ENCODE results near the gene ANKRD2.
A peak's percentile ranks its signal among the peaks of the same experiment; 100 is the strongest.

Gene ANKRD2

GRCh38 chr10:97543025-97543546, 29.5 kb upstream of the ANKRD2 start:
- Histone ChIP-seq H3K4me3 (ENCODE audit: low read depth, low read length) (no peak overlapping the region), H2AFZ (ENCODE audit: insufficient read depth, low read length, poor library complexity) (no peak overlapping the region), H2BK12ac (ENCODE audit: low read length) (peak overlapping the region; percentile 91), H3K4me1 (ENCODE audit: control insufficient read depth in 1 of 2, insufficient read depth in 2 of 2, low read length in 2 of 2) (peaks cover 45% of the 10 kb centered on the region in 2 experiments), H3K4ac (ENCODE audit: low read depth, low read length) (peak overlapping the region; percentile 72), H3K23ac (ENCODE audit: low read length) (no peak overlapping the region), H3K9ac (ENCODE audit: low read length) (no peak overlapping the region), H2AK5ac (ENCODE audit: low read length) (peak overlapping the region; percentile 13), H3K4me2 (ENCODE audit: low read length) (peak overlapping the region; percentile 13), H4K8ac (ENCODE audit: low read depth, low read length) (peak overlapping the region; percentile 86), H3K27ac (ENCODE audit: low read depth, low read length) (peak overlapping the region; percentile 98), H3K9me3 (ENCODE audit: insufficient read depth, low read depth, low read length) (no peaks in the 10 kb centered on the region), H3K18ac (ENCODE audit: low read length) (peak overlapping the region; percentile 86), H3K14ac (ENCODE audit: low read length) (peak overlapping the region; percentile 68), H3K27me3 (ENCODE audit: insufficient read depth, low read length) (no peaks in the 10 kb centered on the region), H4K12ac (ENCODE audit: low read depth, low read length) (peak overlapping the region; percentile 39), H3K79me2 (ENCODE audit: control insufficient read depth, insufficient read depth, low read length, poor library complexity) (peaks cover 2% of the 10 kb centered on the region), H3K36me3 (ENCODE audit: control insufficient read depth in 1 of 2, insufficient read depth in 2 of 2, low read length in 2 of 2) (no peaks in the 10 kb centered on the region), H4K91ac (ENCODE audit: low read depth, low read length) (peak overlapping the region; percentile 98), H2BK120ac (ENCODE audit: insufficient read depth, low read length, poor library complexity) (peak overlapping the region; percentile 99), H3K79me1 (ENCODE audit: low read length) (peaks cover 25% of the 10 kb centered on the region), H2BK5ac (ENCODE audit: low read depth, low read length, poor library complexity) (peak overlapping the region; percentile 97)
- no CpG with 5 or more reads among the region's 10 CpGs for WGBS (ENCODE audit: extremely low coverage, insufficient coverage, insufficient read length)
- peak; percentile 83 to 87 for DNase-seq

- peaks cover 2% of the 10 kb centered on the region for H3K79me2 ChIP-seq (ENCODE audit: control insufficient read depth, insufficient read depth, low read length, poor library complexity)
- peaks cover 35% of the 10 kb centered on the region for H3K79me1 ChIP-seq (ENCODE audit: low read length)
- peak overlapping the region; percentile 71 for H2BK12ac ChIP-seq (ENCODE audit: low read length)
- no peak overlapping the region for H2BK120ac ChIP-seq (ENCODE audit: insufficient read depth, low read length, poor library complexity)
- H3K27me3 ChIP-seq (ENCODE audit: insufficient read depth, low read length) = no peaks in the 10 kb centered on the region
- H2AFZ ChIP-seq (ENCODE audit: insufficient read depth, low read length, poor library complexity) = no peak overlapping the region
- H3K9me3 ChIP-seq (ENCODE audit: insufficient read depth, low read depth, low read length) = no peaks in the 10 kb centered on the region
- H2BK5ac ChIP-seq (ENCODE audit: low read depth, low read length, poor library complexity) = no peak overlapping the region
- peak overlapping the region; percentile 61 for H2AK5ac ChIP-seq (ENCODE audit: low read length)
- no peak overlapping the region for H3K9ac ChIP-seq (ENCODE audit: low read length)
- no peak for DNase-seq
- peak overlapping the region; percentile 55 for H3K18ac ChIP-seq (ENCODE audit: low read length)
- no peak overlapping the region for H3K27ac ChIP-seq (ENCODE audit: low read depth, low read length)
- H3K23ac ChIP-seq (ENCODE audit: low read length) = no peak overlapping the region
- no peak overlapping the region for H3K4me2 ChIP-seq (ENCODE audit: low read length)
- peak overlapping the region; percentile 21 for H3K4ac ChIP-seq (ENCODE audit: low read depth, low read length)
- WGBS (ENCODE audit: extremely low coverage, insufficient coverage, insufficient read length) = no CpG with 5 or more reads among the region's 18 CpGs
- H3K4me3 ChIP-seq (ENCODE audit: low read depth, low read length) = no peak overlapping the region
- H3K14ac ChIP-seq (ENCODE audit: low read length) = peak overlapping the region; percentile 38
- H3K4me1 ChIP-seq (ENCODE audit: control insufficient read depth in 1 of 2, insufficient read depth in 2 of 2, low read length in 2 of 2) = peaks cover 51 to 52% of the 10 kb centered on the region in 2 experiments
- no peaks in the 10 kb centered on the region for H3K36me3 ChIP-seq (ENCODE audit: control insufficient read depth in 1 of 2, insufficient read depth in 2 of 2, low read length in 2 of 2)
- H4K12ac ChIP-seq (ENCODE audit: low read depth, low read length) = no peak overlapping the region
- H4K8ac ChIP-seq (ENCODE audit: low read depth, low read length) = no peak overlapping the region
- H4K91ac ChIP-seq (ENCODE audit: low read depth, low read length) = peak overlapping the region; percentile 65
Observed at GRCh38 chr10:97546456-97547270, 25.9 kb upstream of the ANKRD2 start.

GRCh38 chr10:97547271-97547600, 25.3 kb upstream of the ANKRD2 start:
- Histone ChIP-seq H4K8ac (ENCODE audit: low read depth, low read length) (no peak overlapping the region), H3K4me1 (ENCODE audit: control insufficient read depth in 1 of 2, insufficient read depth in 2 of 2, low read length in 2 of 2) (peaks cover 47 to 48% of the 10 kb centered on the region in 2 experiments), H2BK5ac (ENCODE audit: low read depth, low read length, poor library complexity) (no peak overlapping the region), H2AFZ (ENCODE audit: insufficient read depth, low read length, poor library complexity) (no peak overlapping the region), H3K79me1 (ENCODE audit: low read length) (peaks cover 31% of the 10 kb centered on the region), H3K79me2 (ENCODE audit: control insufficient read depth, insufficient read depth, low read length, poor library complexity) (peaks cover 2% of the 10 kb centered on the region), H3K9me3 (ENCODE audit: insufficient read depth, low read depth, low read length) (no peaks in the 10 kb centered on the region), H3K4ac (ENCODE audit: low read depth, low read length) (peak overlapping the region; percentile 21), H3K18ac (ENCODE audit: low read length) (peak overlapping the region; percentile 55), H3K9ac (ENCODE audit: low read length) (no peak overlapping the region), H4K12ac (ENCODE audit: low read depth, low read length) (no peak overlapping the region), H3K14ac (ENCODE audit: low read length) (peak overlapping the region; percentile 38), H4K91ac (ENCODE audit: low read depth, low read length) (peak overlapping the region; percentile 65), H2BK12ac (ENCODE audit: low read length) (peak overlapping the region; percentile 71), H3K27me3 (ENCODE audit: insufficient read depth, low read length) (no peaks in the 10 kb centered on the region), H2AK5ac (ENCODE audit: low read length) (peak overlapping the region; percentile 61), H3K27ac (ENCODE audit: low read depth, low read length) (no peak overlapping the region), H3K4me2 (ENCODE audit: low read length) (no peak overlapping the region), H3K36me3 (ENCODE audit: control insufficient read depth in 1 of 2, insufficient read depth in 2 of 2, low read length in 2 of 2) (no peaks in the 10 kb centered on the region), H3K23ac (ENCODE audit: low read length) (no peak overlapping the region), H3K4me3 (ENCODE audit: low read depth, low read length) (no peak overlapping the region), H2BK120ac (ENCODE audit: insufficient read depth, low read length, poor library complexity) (no peak overlapping the region)
- WGBS (ENCODE audit: extremely low coverage, insufficient coverage, insufficient read length) = no CpG with 5 or more reads among the region's 4 CpGs
- no peak for DNase-seq

GRCh38 chr10:97547962-97548361, 24.6 kb upstream of the ANKRD2 start:
- H3K9ac ChIP-seq (ENCODE audit: low read length) = no peak overlapping the region
- no peak overlapping the region for H4K8ac ChIP-seq (ENCODE audit: low read depth, low read length)
- no peak overlapping the region for H2AFZ ChIP-seq (ENCODE audit: insufficient read depth, low read length, poor library complexity)
- peaks cover 2% of the 10 kb centered on the region for H3K79me2 ChIP-seq (ENCODE audit: control insufficient read depth, insufficient read depth, low read length, poor library complexity)
- no peak overlapping the region for H3K27ac ChIP-seq (ENCODE audit: low read depth, low read length)
- H3K4me1 ChIP-seq (ENCODE audit: control insufficient read depth in 1 of 2, insufficient read depth in 2 of 2, low read length in 2 of 2) = peaks cover 40% of the 10 kb centered on the region in 2 experiments
- H4K91ac ChIP-seq (ENCODE audit: low read depth, low read length) = peak overlapping the region; percentile 39
- no peak overlapping the region for H3K18ac ChIP-seq (ENCODE audit: low read length)
- H2BK12ac ChIP-seq (ENCODE audit: low read length) = no peak overlapping the region
- no peak overlapping the region for H3K4me3 ChIP-seq (ENCODE audit: low read depth, low read length)
- H4K12ac ChIP-seq (ENCODE audit: low read depth, low read length) = no peak overlapping the region
- no peak overlapping the region for H3K4ac ChIP-seq (ENCODE audit: low read depth, low read length)
- WGBS (ENCODE audit: extremely low coverage, insufficient coverage, insufficient read length) = no CpG with 5 or more reads among the region's 4 CpGs
- H3K4me2 ChIP-seq (ENCODE audit: low read length) = no peak overlapping the region
- peaks cover 24% of the 10 kb centered on the region for H3K79me1 ChIP-seq (ENCODE audit: low read length)
- DNase-seq = no peak
- H3K36me3 ChIP-seq (ENCODE audit: control insufficient read depth in 1 of 2, insufficient read depth in 2 of 2, low read length in 2 of 2) = no peaks in the 10 kb centered on the region
- peak overlapping the region; percentile 29 for H3K23ac ChIP-seq (ENCODE audit: low read length)
- no peak overlapping the region for H3K14ac ChIP-seq (ENCODE audit: low read length)
- no peak overlapping the region for H2BK120ac ChIP-seq (ENCODE audit: insufficient read depth, low read length, poor library complexity)
- no peak overlapping the region for H2AK5ac ChIP-seq (ENCODE audit: low read length)
- H2BK5ac ChIP-seq (ENCODE audit: low read depth, low read length, poor library complexity) = no peak overlapping the region
- no peaks in the 10 kb centered on the region for H3K27me3 ChIP-seq (ENCODE audit: insufficient read depth, low read length)
- H3K9me3 ChIP-seq (ENCODE audit: insufficient read depth, low read depth, low read length) = no peaks in the 10 kb centered on the region

Data from trophoblast cell (in vitro differentiated cells and primary cell).